Neutrophil (primary cell): ENCODE data around the gene HNRNPH3.

Experiments
- H3K27ac ChIP-seq: fragments of 200-600 bp; sonication (generic); 2 replicates; pipeline ENCODE4 v1.5.1; 2016; ENCODE audit warnings: mild to moderate bottlenecking, moderate library complexity
- H3K27me3 ChIP-seq: fragments of 200-600 bp; sonication (generic); 2 replicates; pipeline ENCODE4 v1.6.0; 2016; ENCODE audit warnings: mild to moderate bottlenecking
- H3K36me3 ChIP-seq: fragments of 200-600 bp; sonication (generic); 2 replicates; pipeline ENCODE4 v1.5.1; 2017
- H3K4me1 ChIP-seq, 2 experiments: fragments of 200-600 bp in 1 of 2; sonication (generic) in 1 of 2; 1 replicate in 1 of 2; 2 replicates in 1 of 2; pipeline versions ENCODE4 v1.5.1 to v1.6.1; 2013 to 2016; ENCODE audit warnings: low read depth in 1 of 2, low read length in 1 of 2, mild to moderate bottlenecking in 1 of 2, moderate library complexity in 1 of 2; ENCODE audit not compliant: control insufficient read depth in 1 of 2, insufficient read depth in 1 of 2
- H3K4me3 ChIP-seq, 2 experiments: fragments of 200-600 bp in 1 of 2; sonication (generic) in 1 of 2; 1 replicate in 1 of 2; 2 replicates in 1 of 2; pipeline ENCODE4 v1.5.1; 2013 to 2016; ENCODE audit warnings: low read depth in 1 of 2, low read length in 1 of 2, mild to moderate bottlenecking in 1 of 2, moderate library complexity in 1 of 2
- H3K9me3 ChIP-seq: fragments of 200-600 bp; sonication (generic); 2 replicates; pipeline ENCODE4 v1.5.1; 2016
- TF ChIP-seq, protein P1 (sequence below): fragments of 200-600 bp; sonication (generic); IDR thresholded peaks from 2 replicates; pipeline ENCODE4 v1.5.1; 2016; ENCODE audit warnings: antibody characterized with exemption

HNRNPH3 gene

DNA sequence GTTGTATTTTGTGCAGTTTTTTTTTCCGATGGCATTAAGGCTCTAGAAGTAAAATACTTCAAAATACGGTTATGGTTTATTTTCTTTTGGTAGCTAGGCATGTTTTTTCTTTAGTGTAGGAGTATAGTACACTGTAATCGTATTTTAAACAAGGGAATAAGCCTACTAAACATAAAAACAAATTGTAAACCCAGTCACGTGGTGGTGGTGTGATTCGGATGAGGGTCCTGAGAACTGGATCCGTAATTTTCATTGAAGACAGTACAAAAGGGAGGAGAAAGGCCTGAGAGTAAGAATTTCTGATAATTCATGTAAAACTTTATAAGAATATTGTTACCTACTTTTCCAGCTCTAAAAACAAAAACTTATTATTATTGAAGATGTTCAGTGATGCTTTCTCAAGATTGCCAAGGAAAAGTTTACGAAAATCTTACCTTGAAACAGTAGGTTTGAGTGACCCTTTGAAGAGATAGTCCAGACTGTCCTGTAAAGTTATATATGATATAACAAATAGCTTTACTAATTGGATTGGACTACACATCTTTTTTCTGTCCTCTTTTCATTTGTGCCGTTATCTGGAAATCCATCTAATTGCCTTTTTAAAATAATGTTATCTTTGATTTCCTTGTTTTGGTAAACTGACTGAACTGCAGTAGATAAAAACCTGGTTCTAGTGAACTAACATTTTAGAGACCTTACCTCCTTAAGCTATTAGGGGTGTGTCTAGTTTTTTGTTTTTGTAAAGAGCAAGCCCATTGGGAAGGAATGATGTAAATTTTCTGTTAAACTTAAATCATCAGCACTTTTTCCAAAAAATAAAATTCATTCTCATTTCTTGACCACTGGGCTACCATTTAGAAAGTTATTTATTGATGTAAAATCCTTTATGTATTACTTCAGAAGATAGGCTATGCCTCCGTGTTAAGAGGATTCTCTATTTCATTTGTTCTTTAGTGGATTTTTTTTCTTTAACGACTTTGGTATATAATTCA is 1.9 kb downstream of the HNRNPH3 start:
- no peaks in the 10 kb centered on the region for H3K27me3 ChIP-seq
- no peaks in the 10 kb centered on the region for H3K9me3 ChIP-seq
- peaks cover 68 to 80% of the 10 kb centered on the region in 2 experiments for H3K4me1 ChIP-seq
- TF ChIP-seq, protein P1, sequence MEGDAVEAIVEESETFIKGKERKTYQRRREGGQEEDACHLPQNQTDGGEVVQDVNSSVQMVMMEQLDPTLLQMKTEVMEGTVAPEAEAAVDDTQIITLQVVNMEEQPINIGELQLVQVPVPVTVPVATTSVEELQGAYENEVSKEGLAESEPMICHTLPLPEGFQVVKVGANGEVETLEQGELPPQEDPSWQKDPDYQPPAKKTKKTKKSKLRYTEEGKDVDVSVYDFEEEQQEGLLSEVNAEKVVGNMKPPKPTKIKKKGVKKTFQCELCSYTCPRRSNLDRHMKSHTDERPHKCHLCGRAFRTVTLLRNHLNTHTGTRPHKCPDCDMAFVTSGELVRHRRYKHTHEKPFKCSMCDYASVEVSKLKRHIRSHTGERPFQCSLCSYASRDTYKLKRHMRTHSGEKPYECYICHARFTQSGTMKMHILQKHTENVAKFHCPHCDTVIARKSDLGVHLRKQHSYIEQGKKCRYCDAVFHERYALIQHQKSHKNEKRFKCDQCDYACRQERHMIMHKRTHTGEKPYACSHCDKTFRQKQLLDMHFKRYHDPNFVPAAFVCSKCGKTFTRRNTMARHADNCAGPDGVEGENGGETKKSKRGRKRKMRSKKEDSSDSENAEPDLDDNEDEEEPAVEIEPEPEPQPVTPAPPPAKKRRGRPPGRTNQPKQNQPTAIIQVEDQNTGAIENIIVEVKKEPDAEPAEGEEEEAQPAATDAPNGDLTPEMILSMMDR: no peak
- peaks cover 6% of the 10 kb centered on the region for H3K36me3 ChIP-seq
- peak overlapping the region; percentile 99 for H3K27ac ChIP-seq
- peak overlapping the region; percentile 97 to 99 for H3K4me3 ChIP-seq

DNA sequence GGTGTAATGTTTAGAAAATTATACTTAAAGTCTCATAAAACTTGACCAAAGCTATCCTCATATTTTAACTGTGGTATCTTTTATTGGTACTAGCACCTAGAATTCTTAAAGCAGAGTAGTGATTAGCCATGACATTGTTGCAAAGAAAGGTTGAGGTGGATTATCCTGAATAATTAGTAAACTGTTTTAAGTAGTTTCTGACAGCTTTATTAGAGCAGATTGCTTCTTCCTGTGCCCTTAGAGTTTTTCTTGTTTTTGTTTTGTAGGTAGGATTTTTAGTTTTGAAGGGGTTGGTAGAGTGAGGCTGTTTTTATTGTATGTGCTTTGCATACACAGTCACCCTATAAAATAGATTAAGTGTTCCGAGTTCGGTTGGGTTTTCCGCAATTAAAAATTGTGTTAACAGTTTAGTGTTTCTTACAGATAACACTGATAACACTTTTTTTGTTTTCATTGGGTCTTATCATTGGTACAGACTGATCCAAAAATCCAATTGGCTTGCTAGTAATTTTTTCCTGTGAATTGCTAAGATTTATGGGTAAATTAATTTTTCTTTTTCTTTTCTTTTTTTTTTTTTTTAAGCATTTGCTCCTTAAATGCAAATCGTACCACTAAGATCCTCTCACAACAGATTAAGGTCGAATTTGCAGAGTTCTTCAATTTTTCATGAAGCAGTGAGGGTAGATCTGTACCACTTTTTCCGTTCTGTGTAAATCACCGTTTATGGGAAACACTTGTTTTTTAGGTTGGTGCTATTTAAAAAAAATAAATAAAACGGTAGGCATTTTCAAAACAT is 3.0 kb downstream of the HNRNPH3 start:
- no peaks in the 10 kb centered on the region for H3K9me3 ChIP-seq
- H3K4me1 ChIP-seq: peaks cover 56 to 68% of the 10 kb centered on the region in 2 experiments
- peaks cover 17% of the 10 kb centered on the region for H3K36me3 ChIP-seq
- no peaks in the 10 kb centered on the region for H3K27me3 ChIP-seq
- H3K4me3 ChIP-seq: peak overlapping the region; percentile 97 to 99
- H3K27ac ChIP-seq: peak overlapping the region; percentile 99
- TF ChIP-seq, protein P1: no peak

DNA sequence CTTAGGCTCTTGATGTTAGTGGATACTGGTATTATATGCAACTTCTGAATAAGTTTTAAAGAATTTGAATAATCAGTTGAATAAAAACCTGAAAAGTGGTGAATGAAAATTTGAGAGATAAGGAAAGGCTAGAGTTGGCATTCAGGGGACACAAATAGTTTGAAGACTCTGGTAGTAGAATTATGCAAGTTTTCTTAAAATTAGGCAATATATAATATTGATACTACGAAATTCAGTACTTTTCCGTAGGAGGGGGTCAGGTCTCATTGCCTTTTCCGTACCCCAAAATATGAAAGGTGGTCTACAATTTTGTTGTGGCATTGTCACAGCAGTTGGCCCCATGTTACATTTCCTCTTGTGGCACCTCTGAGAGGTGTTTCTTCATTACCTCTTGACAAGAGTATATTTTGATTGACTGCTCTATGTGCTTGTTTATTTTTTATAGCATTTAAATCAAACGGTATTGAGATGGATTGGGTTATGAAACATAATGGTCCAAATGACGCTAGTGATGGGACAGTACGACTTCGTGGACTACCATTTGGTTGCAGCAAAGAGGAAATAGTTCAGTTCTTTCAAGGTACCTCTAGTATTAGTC is 5.0 kb downstream of the HNRNPH3 start:
- Histone ChIP-seq H3K36me3 (peaks cover 37% of the 10 kb centered on the region), H3K27ac (peak overlapping the region; percentile 57)
- TF ChIP-seq, protein P1: no peak

DNA sequence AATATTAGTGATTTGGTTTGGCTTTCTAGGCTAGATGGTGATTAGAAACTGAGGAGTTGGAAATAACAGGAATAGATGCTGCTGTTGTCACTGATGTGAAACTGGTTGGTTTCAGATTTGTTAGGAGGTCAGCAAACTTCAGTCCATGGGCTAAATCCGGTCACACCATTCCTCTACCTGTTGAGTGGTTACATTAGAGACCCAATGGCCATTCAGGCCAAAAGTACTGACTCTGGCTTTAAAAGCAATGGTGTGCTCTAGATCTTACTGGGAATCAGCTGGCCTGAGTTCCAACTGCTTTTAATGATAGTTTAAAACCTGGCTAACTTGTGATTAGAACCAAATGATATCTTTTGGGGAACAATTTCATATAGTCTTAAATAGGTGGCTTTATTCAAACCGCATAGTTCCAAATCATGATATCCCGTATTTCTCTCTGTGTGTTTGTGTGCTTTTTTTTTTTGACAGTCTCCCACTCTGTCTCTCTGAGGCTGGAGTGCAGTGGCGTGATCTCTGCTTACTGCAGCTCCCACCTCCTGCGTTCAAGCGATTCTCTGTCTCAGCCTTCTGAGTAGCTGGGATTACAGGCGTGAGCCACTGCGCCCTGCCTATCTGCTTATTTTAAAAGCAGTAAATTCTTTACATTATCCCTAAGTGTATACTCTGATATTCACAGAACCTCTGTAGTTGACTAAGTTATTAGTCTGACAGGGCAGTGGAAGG is 8.7 kb downstream of the HNRNPH3 start:
- H3K36me3 ChIP-seq: peaks cover 74% of the 10 kb centered on the region
- TF ChIP-seq, protein P1: no peak

More for the DNA sequence above, 5.0 kb downstream of the HNRNPH3 start:
- H3K4me3 ChIP-seq: no peak overlapping the region
- H3K27me3 ChIP-seq: no peaks in the 10 kb centered on the region
- H3K4me1 ChIP-seq: peaks cover 38 to 50% of the 10 kb centered on the region in 2 experiments
- H3K9me3 ChIP-seq: no peaks in the 10 kb centered on the region

More for the DNA sequence above, 8.7 kb downstream of the HNRNPH3 start:
- Histone ChIP-seq H3K4me3 (no peak overlapping the region), H3K4me1 (peaks cover 20 to 24% of the 10 kb centered on the region in 2 experiments), H3K27ac (peak overlapping the region; percentile 13), H3K27me3 (no peaks in the 10 kb centered on the region), H3K9me3 (no peaks in the 10 kb centered on the region)
